ENCODE measurements around the gene ALG14.
"Not testable (repeated sequence)": the region's sequence is repeated elsewhere in the genome, so short reads cannot be mapped to it uniquely, and the experiment has no call there.

ALG14 gene

GRCh38 chr1:95072532-95073419, at the start of gene ALG14:
ALG14 (minus strand) TSS chr1:95072951; CDS start chr1:95072898, 53 bp downstream.
- peak; percentile 87 for DNase-seq (ENCODE audit: low read depth)

- DNase-seq (ENCODE audit: low read depth), result no peak
These were observed 49.5 kb upstream of the ALG14 start for GRCh38 chr1:95122151-95122697.

- no peak for DNase-seq (ENCODE audit: low read depth)
These were observed 46.5 kb upstream of the ALG14 start for GRCh38 chr1:95119273-95119672.

GRCh38 chr1:95118710-95119109, 46.0 kb upstream of the ALG14 start:
- no peak for DNase-seq (ENCODE audit: low read depth)

- DNase-seq (ENCODE audit: low read depth), result no peak
These were observed 45.3 kb upstream of the ALG14 start for GRCh38 chr1:95118067-95118499.

DNA sequence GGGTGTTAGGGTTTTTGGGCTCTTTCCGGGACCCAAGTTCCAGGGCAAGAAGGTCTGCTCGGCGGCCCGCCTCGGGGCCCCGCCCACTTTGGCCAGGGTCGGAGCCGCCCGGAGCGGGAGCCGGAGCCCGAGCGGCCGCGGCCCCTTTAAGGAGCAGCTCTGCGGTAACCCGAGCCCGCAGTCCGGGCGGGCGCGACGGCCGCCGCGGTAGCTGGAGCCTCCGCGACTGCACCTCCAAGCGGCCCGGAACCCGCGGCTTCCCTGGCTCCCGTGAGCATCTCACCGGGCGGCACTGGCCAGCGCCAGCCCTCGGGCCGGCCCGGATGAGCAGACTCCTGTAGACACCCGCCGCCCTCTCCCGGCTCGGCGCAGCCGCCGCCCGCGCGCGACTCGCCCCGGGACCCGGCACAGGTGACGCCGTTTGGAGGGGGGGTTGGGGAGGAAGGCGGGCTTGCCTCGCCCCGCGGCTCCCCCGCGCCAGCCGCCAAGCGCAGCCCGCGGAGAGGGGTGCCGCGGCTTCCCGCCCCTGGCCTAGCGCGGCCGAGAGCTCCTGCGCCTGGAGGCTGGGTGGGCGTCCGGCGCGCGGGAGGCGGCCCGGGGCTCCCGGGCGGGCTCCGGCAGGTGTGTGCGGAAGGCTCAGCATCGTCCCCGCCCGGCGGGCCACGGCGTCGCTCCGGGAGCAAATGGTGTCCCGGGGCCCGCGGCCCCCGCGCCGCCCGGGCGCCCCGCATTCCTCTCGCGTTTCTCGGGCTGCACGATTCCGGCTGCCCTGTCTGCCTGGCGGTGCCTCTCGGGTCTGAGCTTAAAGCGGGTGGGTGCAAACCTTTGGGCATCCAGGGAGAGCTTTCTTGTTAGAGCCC, 44.7 kb upstream of the ALG14 start, which contains the start of gene TLCD4:
Gene TLCD4 (plus strand): TSS at position 149 of the 860 bp plus-strand sequence. CDS start 26,547 bp downstream, outside the sequence.
- DNase-seq (ENCODE audit: low read depth), result peak; percentile 13

GRCh38 chr1:95116580-95117206, 43.9 kb upstream of the ALG14 start:
- DNase-seq (ENCODE audit: low read depth), result peak; percentile 4

DNA sequence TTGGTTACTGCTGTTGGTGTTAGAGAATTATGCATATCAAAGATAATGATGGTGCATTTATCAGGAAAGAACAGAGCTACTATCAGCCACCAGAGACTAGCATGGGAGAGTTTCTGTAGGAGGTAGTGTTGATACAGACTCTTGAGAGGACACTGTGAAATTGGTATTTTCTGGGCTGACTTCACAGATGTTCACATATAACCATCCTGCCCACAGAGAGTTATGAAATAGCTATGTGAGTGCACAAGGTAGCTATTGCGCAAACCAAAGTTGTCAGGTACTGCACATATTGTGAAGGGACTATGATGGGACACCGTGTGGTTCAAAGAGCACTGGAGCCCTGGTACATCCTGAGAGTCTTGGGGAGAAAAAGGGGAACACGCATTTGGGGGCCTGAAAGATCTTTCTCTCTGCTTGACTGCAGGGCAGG, 43.0 kb upstream of the ALG14 start:
- DNase-seq (ENCODE audit: low read depth), result no peak

GRCh38 chr1:95113684-95114083, 40.9 kb upstream of the ALG14 start:
- no peak for DNase-seq (ENCODE audit: low read depth)

- DNase-seq (ENCODE audit: low read depth), result no peak
These were observed 38.3 kb upstream of the ALG14 start for GRCh38 chr1:95111014-95111413.

GRCh38 chr1:95108792-95109191, 36.0 kb upstream of the ALG14 start:
- no peak for DNase-seq (ENCODE audit: low read depth)

DNA sequence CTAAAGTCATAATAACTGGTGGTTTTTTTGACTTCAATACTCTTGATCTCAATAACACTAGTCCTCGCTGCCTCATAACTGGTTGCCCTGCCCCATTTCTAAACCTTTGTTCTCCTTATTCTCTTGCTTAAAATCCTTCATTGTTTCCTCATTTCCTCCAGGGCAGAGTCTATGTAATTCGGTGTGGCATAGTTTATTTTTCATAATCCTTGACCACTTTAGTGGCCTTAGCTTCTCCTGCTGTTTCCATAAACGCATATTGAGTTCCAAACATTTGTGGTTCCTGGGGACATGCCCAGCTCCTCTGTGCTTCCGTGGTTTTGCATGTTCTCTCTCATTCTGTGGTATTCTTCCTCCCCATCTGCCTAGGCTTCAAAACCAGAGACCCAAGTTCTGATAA, 25.4 kb upstream of the ALG14 start:
- no peak for DNase-seq (ENCODE audit: low read depth)

- no peak for DNase-seq (ENCODE audit: low read depth)
These were observed 24.7 kb upstream of the ALG14 start for GRCh38 chr1:95097426-95097825.

DNA sequence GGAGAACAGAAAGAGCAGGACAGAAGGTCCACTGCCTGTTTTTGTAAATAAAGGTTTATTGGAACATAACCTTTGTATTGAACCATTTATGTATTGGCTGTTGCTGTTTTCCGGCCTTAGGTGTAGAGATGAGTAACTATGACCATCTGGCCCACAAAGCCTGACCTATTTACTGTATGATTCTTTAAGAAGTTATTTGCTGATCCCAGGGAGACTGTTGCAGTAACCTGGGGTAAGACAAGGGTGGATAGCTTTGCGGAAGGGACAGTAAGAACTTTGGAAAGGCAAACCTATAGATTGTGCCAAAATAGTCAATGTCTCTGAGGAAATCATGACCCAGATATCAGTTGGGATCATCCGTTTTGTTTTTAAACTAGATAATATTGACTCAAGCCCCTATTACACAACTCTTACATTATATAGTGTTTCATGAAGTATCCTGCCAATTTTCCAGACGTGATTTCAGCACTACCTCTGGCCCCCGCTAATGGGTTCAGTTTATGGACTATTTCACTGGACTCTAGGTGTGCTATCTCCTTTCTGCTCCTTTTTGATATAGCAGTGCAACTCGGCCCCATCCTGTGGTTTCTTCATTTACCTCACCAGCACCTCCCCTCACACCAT, 23.6 kb upstream of the ALG14 start:
- DNase-seq (ENCODE audit: low read depth), result no peak

GRCh38 chr1:95095833-95096217, 23.1 kb upstream of the ALG14 start:
- DNase-seq (ENCODE audit: low read depth), result no peak

DNA sequence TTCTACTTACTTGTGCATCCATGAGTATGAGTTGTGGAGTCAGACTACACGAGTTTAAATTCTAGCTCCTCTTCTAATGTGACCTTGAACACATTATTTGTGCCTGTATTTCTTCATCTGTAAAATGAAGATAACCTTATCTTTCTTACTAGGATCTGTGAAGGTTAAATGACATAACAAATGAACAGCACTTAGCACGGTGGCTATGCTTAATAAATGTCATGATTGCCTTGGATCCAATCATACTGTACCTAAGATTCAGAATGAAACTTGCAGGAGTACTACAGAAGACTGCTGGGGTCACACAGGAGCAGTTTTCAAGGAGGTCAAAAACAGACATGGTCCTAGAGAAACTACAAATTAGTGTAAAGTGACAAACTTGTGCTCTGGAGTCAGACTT, 22.2 kb upstream of the ALG14 start:
- DNase-seq (ENCODE audit: low read depth), result no peak

DNA sequence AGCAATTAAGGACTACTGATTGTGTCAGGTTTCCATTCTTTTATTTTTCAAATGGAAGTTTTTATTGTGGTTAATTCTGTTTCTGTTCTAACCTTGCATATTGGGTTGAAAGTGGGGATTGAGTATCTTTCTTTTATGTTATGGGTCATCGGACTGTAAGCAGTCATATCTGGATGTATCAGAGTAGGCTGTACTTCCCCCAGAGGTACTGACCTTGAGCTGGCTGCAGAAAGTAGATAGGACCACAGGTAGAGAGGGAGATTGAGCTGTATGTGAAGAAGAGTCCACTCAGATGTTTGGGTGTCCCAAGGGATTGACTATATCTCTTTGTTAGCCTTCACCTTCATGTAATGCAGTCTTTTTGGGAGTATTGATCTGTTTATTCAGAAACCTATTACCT, 20.5 kb upstream of the ALG14 start:
- no peak for DNase-seq (ENCODE audit: low read depth)

GRCh38 chr1:95092891-95093290, 20.1 kb upstream of the ALG14 start:
- not testable (repeated sequence) for DNase-seq (ENCODE audit: low read depth)

- not testable (repeated sequence) for DNase-seq (ENCODE audit: low read depth)
These were observed 18.5 kb upstream of the ALG14 start for GRCh38 chr1:95091290-95091689.

DNA sequence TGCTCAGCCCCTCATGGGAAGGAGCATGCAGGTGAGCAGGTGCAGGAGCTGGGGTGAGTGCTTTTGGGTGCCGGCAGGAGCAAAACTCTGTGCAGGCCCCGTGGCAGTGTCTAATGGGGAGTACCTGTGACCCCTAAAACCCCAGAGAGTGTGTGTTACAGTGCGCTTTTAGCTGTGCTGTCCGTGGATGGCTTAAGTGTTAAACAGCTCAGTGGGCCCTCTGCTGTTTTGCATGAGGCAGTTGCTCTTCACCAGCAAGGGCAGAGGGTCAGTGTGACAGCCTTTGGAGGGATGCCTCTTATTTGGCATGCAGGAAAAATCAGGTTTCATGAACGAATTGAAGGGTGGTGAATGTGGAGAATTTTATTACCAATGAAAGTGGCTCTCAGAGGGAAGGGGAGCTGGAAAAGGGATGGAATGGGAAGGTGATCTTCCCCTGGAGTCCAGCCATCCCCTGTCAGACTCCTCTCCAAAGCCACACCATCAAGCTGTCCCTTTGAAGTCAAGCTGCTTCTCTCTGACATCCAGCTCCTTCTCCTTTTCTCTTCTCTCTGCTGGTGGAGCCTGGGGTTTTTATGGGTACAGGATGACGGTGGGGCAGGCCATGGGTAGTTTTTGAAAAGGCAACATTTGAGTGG, 17.0 kb upstream of the ALG14 start:
- no peak for DNase-seq (ENCODE audit: low read depth)

DNA sequence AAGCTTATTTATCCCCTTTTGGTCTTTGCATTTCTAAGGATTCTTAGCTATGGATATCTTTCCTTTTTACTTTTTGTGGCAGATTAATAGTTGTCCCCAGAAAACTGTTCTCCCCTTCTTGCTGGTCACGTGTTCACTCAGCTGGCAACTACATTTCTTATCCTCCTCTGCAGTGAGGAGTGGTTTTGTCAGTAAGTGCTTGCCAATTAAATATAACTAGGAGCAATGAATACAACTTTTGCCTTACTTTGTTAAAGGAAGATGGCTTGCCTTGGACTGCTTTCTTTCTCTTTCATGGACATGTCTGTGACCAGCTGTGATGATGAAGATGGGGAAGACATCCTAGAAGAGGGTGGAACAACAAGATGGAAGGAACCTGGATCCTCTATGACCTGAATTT, 15.6 kb upstream of the ALG14 start:
- DNase-seq (ENCODE audit: low read depth), result no peak
